SU-DHL-6 (cell line): ENCODE results near the gene ATRNL1.

Source experiments
- H2AFZ ChIP-seq: fragments of 200-600 bp; sonication (generic); 2 replicates; pipeline ENCODE4 v1.6.1; 2014; ENCODE audit warnings: low read depth, mild to moderate bottlenecking, moderate library complexity, mixed read lengths, antibody characterized with exemption, low read length; ENCODE audit not compliant: severe bottlenecking
- H3F3A ChIP-seq: fragments of 200-600 bp; shearing (Covaris generic); 2 replicates; pipeline ENCODE4 v1.6.0; 2016; ENCODE audit warnings: antibody characterized with exemption, mild to moderate bottlenecking; ENCODE audit not compliant: insufficient read depth
- H3K27ac ChIP-seq: fragments of 200-600 bp; sonication (generic); 2 replicates; pipeline ENCODE4 v1.5.1; 2016; ENCODE audit warnings: low read depth, mild to moderate bottlenecking, low read length, moderate library complexity, mixed read lengths
- H3K27me3 ChIP-seq: fragments of 200-600 bp; sonication (generic), shearing (Covaris generic); 2 replicates; pipeline ENCODE4 v1.6.0; 2014; ENCODE audit warnings: mild to moderate bottlenecking, low read length
- H3K36me3 ChIP-seq: fragments of 200-600 bp; sonication (generic); 2 replicates; pipeline ENCODE4 v1.6.1; 2014; ENCODE audit warnings: mild to moderate bottlenecking, low read length, mixed read lengths
- H3K4me2 ChIP-seq: fragments of 300-600, 200-600 bp; shearing (Covaris generic), sonication (generic); 2 replicates; pipeline ENCODE4 v1.6.0; 2014; ENCODE audit warnings: low read length, low read depth, mild to moderate bottlenecking; ENCODE audit not compliant: poor library complexity, severe bottlenecking
- H3K4me3 ChIP-seq: fragments of 200-600 bp; sonication (generic); 2 replicates; pipeline ENCODE4 v1.5.1; 2014; ENCODE audit warnings: antibody characterized with exemption, low read length, mild to moderate bottlenecking, mixed read lengths; ENCODE audit not compliant: insufficient read depth, poor library complexity, severe bottlenecking
- H3K79me2 ChIP-seq: fragments of 200-600 bp; sonication (generic); 2 replicates; pipeline ENCODE4 v1.6.1; 2014; ENCODE audit warnings: mild to moderate bottlenecking, low read length, moderate library complexity; ENCODE audit not compliant: insufficient read depth
- H3K9ac ChIP-seq: fragments of 200-600 bp; sonication (generic); 2 replicates; pipeline ENCODE4 v1.7.0; 2014; ENCODE audit warnings: mild to moderate bottlenecking, low read length
- H3K9me2 ChIP-seq: fragments of 200-600 bp; sonication (generic); replicated peaks from 2 replicates; pipeline ENCODE4 v1.6.1; 2014; ENCODE audit warnings: low read length; ENCODE audit not compliant: insufficient read depth
- H3K9me3 ChIP-seq: fragments of 200-600 bp; sonication (generic); 2 replicates; pipeline ENCODE4 v1.6.1; 2014; ENCODE audit warnings: low read length, mixed read lengths; ENCODE audit not compliant: insufficient read depth
- H4K20me1 ChIP-seq: fragments of 200-600 bp; sonication (generic); 2 replicates; pipeline ENCODE4 v1.6.1; 2014; ENCODE audit warnings: low read depth, mild to moderate bottlenecking, antibody characterized with exemption, low read length, moderate library complexity, mixed read lengths
- CTCF ChIP-seq: fragments of 200-600 bp; sonication (generic); IDR thresholded peaks from one replicate; pipeline ENCODE4 v1.5.1; 2017; ENCODE audit warnings: antibody characterized with exemption, mild to moderate bottlenecking, low read length, moderate library complexity; ENCODE audit not compliant: insufficient read depth, poor library complexity, severe bottlenecking
- EZH2phosphoT487 ChIP-seq: fragments of 200-600 bp; sonication (generic), shearing (Covaris generic); conservative IDR thresholded peaks from 2 replicates; pipeline ENCODE4 v1.6.1; 2018; ENCODE audit warnings: mild to moderate bottlenecking, antibody characterized with exemption, low read length, moderate library complexity, mixed read lengths

ATRNL1 gene

GRCh38 chr10:115720121-115720520, 627.0 kb downstream of the ATRNL1 start:
- Histone ChIP-seq H3K4me2 (no peak overlapping the region), H3K36me3 (no peaks in the 10 kb centered on the region)

GRCh38 chr10:115727129-115727528, 634.0 kb downstream of the ATRNL1 start:
- H3K79me2 ChIP-seq, result no peaks in the 10 kb centered on the region
- no peaks in the 10 kb centered on the region for H3K9me2 ChIP-seq
- no peak overlapping the region for H2AFZ ChIP-seq
- no peak overlapping the region for H3K27ac ChIP-seq
- no peaks in the 10 kb centered on the region for H3F3A ChIP-seq
- TF ChIP-seq CTCF, result no peak
- TF ChIP-seq EZH2phosphoT487, result no peak
- no peaks in the 10 kb centered on the region for H4K20me1 ChIP-seq
- no peak overlapping the region for H3K4me2 ChIP-seq
- H3K9me3 ChIP-seq, result no peaks in the 10 kb centered on the region
- no peaks in the 10 kb centered on the region for H3K36me3 ChIP-seq
- no peaks in the 10 kb centered on the region for H3K27me3 ChIP-seq
- H3K9ac ChIP-seq, result no peak overlapping the region
- no peak overlapping the region for H3K4me3 ChIP-seq

More at GRCh38 chr10:115720121-115720520, 627.0 kb downstream of the ATRNL1 start:
- Histone ChIP-seq H3K4me3 (no peak overlapping the region), H3K27ac (no peak overlapping the region), H4K20me1 (no peaks in the 10 kb centered on the region), H3K79me2 (no peaks in the 10 kb centered on the region), H3K9ac (no peak overlapping the region), H3K27me3 (no peaks in the 10 kb centered on the region), H2AFZ (no peak overlapping the region), H3F3A (no peaks in the 10 kb centered on the region), H3K9me2 (no peaks in the 10 kb centered on the region), H3K9me3 (no peaks in the 10 kb centered on the region)
- TF ChIP-seq CTCF, result no peak
- TF ChIP-seq EZH2phosphoT487, result no peak

- no peaks in the 10 kb centered on the region for H3K36me3 ChIP-seq
- H3F3A ChIP-seq, result no peaks in the 10 kb centered on the region
- H3K9me2 ChIP-seq, result no peaks in the 10 kb centered on the region
- no peak overlapping the region for H3K4me3 ChIP-seq
- H3K9me3 ChIP-seq, result no peaks in the 10 kb centered on the region
- no peak overlapping the region for H3K4me2 ChIP-seq
- no peak overlapping the region for H2AFZ ChIP-seq
- no peaks in the 10 kb centered on the region for H3K79me2 ChIP-seq
- no peaks in the 10 kb centered on the region for H4K20me1 ChIP-seq
- no peak overlapping the region for H3K9ac ChIP-seq
- no peak for TF ChIP-seq CTCF
- no peak for TF ChIP-seq EZH2phosphoT487
- H3K27ac ChIP-seq, result no peak overlapping the region
- no peaks in the 10 kb centered on the region for H3K27me3 ChIP-seq
These were observed 650.9 kb downstream of the ATRNL1 start for GRCh38 chr10:115744089-115744488.
